GM12873 (cell line): ENCODE results near the gene SERINC3.

ENCODE experiments used
- TF ChIP-seq, protein P1 (sequence below): IDR thresholded peaks from 2 replicates; pipeline ENCODE4 v1.5.1; 2012; ENCODE audit warnings: low read depth, mild to moderate bottlenecking, moderate library complexity, low read length, control low read depth; ENCODE audit not compliant: insufficient read depth; ENCODE audit errors: missing control alignments

The SERINC3 gene

DNA sequence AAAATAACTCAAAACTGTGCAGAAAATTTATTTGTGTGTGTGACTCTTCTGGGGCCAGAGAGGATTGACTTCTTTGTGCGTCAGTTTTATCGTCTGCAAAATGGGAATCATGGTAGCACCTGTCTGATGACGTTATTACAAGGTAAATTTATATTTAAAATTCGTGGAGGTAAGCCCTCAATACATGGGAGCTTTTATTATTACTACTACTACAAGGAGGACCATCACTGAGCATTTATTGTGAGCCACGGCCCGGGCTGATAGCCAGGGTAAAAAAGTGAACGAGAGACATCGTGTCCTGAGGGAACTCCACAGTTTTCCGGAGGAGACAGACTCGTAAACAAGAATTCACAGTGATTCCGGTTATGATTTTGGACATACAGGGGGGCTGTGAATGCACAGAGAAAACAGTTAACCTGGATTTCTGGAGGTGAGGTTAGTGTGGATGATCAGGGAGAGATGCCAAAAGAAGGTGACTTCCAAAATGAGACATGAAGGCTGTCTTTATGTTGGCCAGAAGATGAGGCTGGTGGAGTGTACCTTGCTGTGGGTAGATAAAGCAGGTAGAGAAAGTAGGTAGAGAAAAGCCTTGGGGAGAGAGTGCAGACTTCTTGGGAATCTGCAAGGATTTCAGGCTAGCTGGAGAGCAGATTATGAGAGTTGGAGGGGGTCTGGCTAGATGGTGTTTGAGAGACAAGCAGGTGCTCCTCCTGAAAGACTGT, 10.6 kb upstream of the SERINC3 start:
- TF ChIP-seq, protein P1, sequence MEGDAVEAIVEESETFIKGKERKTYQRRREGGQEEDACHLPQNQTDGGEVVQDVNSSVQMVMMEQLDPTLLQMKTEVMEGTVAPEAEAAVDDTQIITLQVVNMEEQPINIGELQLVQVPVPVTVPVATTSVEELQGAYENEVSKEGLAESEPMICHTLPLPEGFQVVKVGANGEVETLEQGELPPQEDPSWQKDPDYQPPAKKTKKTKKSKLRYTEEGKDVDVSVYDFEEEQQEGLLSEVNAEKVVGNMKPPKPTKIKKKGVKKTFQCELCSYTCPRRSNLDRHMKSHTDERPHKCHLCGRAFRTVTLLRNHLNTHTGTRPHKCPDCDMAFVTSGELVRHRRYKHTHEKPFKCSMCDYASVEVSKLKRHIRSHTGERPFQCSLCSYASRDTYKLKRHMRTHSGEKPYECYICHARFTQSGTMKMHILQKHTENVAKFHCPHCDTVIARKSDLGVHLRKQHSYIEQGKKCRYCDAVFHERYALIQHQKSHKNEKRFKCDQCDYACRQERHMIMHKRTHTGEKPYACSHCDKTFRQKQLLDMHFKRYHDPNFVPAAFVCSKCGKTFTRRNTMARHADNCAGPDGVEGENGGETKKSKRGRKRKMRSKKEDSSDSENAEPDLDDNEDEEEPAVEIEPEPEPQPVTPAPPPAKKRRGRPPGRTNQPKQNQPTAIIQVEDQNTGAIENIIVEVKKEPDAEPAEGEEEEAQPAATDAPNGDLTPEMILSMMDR = no peak

DNA sequence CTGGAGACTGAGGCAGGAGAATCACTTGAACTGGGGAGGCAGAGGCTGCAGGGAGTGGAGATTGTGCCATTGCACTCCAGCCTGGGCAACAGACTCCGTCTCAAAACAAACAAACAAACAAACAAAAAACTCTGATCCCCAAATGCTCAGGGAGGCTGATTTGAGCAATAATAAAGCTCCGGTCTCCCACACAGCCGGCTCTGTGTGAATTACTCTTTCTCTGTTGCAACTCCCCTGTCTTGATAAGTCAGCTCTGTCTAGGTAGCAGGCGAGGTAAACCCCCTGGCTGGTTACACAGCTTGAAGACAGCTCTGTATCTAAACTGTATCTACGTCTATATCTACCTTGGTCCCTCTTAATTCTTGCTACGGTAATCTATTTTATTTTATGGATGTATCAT, 6.4 kb upstream of the SERINC3 start:
- TF ChIP-seq, protein P1 = no peak

DNA sequence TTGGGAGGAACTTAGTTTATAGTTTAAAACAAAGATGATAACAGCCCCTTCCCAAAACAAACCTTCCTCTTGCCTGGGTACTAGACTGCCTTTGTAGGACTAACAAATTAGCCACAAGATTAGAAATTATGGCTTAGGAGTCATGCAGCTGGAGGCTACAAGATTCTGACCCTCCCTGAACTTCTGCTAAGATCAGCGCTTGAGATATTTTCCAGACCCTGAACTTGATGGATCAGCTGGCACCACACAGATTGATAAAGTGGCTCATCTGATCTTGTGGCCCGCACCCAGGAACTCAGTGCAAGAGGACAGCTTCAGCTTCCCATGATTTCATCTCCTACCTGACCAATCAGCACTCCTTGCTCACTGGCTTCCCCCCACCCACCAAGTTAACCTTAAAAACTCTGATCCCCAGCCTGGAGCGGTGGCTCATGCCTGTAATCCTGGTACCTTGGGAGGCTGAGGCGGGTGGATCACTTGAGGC, 5.9 kb upstream of the SERINC3 start:
- TF ChIP-seq, protein P1 = no peak

DNA sequence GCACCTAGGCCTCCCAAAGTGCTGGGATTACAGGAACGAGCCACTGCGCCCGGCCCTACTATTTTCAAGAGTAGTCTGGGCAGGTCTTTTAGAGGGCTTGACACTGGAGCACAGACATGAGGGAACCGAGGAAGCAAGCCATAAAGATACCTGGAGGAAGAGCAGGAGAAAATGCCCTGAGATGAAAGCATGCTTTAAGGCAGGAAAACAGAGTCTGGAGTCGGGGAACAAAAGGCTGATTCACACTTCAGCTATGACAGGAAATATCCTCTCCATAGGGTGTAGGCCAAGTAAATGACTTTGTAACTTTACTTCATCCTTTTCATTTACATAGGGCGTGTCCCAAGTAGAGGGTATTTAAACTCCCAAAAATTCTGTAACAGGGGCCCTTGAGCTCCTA, 4.3 kb upstream of the SERINC3 start:
- TF ChIP-seq, protein P1 = no peak

DNA sequence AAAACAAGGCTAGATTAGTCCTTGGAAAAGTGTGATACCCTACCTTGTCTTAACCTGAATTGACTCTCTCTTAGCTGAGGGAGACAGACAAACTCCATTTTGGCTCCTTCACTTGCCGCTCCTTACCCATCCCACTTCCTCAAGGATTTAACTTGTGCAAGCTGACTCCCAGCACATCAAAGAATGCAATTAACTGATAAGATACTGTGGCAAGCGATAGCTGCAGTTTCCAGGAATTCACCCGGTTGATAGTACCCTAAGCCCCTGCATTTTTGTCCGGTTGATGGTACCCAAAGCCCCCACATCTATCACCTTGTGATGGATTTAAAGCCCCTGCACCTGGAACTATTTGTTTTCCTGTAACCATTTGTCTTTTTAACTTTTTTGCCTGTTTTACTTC, 1.9 kb upstream of the SERINC3 start:
- TF ChIP-seq, protein P1 = no peak

DNA sequence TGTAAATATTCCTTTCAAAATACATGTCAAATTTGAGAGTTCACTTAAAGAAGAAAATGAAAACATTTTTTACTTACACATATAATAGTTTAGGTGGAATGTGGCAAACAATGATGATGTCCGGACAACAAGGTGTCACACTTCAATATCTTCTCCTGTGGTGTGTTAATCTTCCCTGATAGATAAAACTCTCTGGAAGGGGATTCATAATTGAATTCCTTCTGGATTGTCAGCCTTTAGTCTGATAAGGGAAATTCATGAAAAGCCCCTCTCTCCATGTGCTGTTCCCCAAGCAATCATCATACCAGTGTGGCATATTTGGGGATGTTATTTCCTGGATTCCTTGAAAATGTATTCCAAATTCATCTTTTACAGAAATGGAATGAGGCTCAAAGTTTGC, 971 bp upstream of the SERINC3 start:
- TF ChIP-seq, protein P1 = no peak

DNA sequence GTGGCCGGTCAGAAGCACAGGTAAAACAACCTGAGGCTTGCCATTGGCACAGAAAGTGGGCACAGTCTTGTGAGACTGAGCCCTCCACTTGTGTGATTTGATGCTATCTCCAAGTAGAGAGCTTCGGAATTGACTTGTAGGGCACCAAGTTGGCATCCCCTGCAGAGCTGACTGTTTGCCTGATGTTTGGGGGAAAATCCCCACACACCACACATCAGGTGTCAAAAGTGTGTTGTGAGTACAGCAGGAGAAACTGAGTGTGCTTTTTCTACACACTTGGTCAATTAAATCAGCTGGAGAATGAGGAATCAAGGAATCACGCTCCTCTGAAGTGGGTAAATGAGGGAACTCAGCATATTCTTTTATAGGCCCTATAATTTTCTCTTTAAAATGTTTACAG, 989 bp downstream of the SERINC3 start:
- TF ChIP-seq, protein P1 = no peak
